ENCODE data around the gene HIPK4. TPM values are rescaled to one million over a fixed set of nuclear protein-coding genes. Genes with fewer than 3 reads are reported as not detected.

The HIPK4 gene
- total RNA-seq, 1 donor from 2014 or later: not detected

GRCh38 chr19:40362160-40362559 lies 27.8 kb downstream of the HIPK4 start:
- Mint-ChIP-seq H3K27ac (no peak overlapping the region), H3K9me3 (no peaks in the 10 kb centered on the region), H3K4me3 (no peak overlapping the region), H3K36me3 (ENCODE audit: low read depth) (peaks cover 6% of the 10 kb centered on the region), H3K4me1 (ENCODE audit: low read depth) (peaks cover 19% of the 10 kb centered on the region), H3K27me3 (ENCODE audit: insufficient read depth) (no peaks in the 10 kb centered on the region)
- intact Hi-C loops (cut with micrococcal nuclease): no loop called here
- DNase-seq (ENCODE audit: low spot score): no peak

- Mint-ChIP-seq H3K36me3 (ENCODE audit: low read depth) (peaks cover 4% of the 10 kb centered on the region), H3K27ac (no peak overlapping the region), H3K27me3 (ENCODE audit: insufficient read depth) (no peaks in the 10 kb centered on the region), H3K4me1 (ENCODE audit: low read depth) (peaks cover 24% of the 10 kb centered on the region), H3K4me3 (no peak overlapping the region), H3K9me3 (no peaks in the 10 kb centered on the region)
- no peak for DNase-seq (ENCODE audit: low spot score)
- intact Hi-C loops (cut with micrococcal nuclease): no loop called here
Measured at GRCh38 chr19:40360708-40361241, 29.2 kb downstream of the HIPK4 start.

GRCh38 chr19:40360020-40360707 lies 29.8 kb downstream of the HIPK4 start:
- DNase-seq (ENCODE audit: low spot score): no peak
- intact Hi-C loops (cut with micrococcal nuclease): no loop called here
- Mint-ChIP-seq H3K27me3 (ENCODE audit: insufficient read depth) (no peaks in the 10 kb centered on the region), H3K9me3 (no peaks in the 10 kb centered on the region), H3K36me3 (ENCODE audit: low read depth) (peaks cover 4% of the 10 kb centered on the region), H3K4me1 (ENCODE audit: low read depth) (peaks cover 22% of the 10 kb centered on the region), H3K4me3 (no peak overlapping the region), H3K27ac (no peak overlapping the region)

GRCh38 chr19:40358773-40359172 lies 31.2 kb downstream of the HIPK4 start:
- H3K9me3 Mint-ChIP-seq: no peaks in the 10 kb centered on the region
- intact Hi-C loops (cut with micrococcal nuclease): no loop called here
- no peak for DNase-seq (ENCODE audit: low spot score)
- H3K27ac Mint-ChIP-seq: no peak overlapping the region
- peaks cover 2% of the 10 kb centered on the region for H3K36me3 Mint-ChIP-seq (ENCODE audit: low read depth)
- H3K4me3 Mint-ChIP-seq: no peak overlapping the region
- no peaks in the 10 kb centered on the region for H3K27me3 Mint-ChIP-seq (ENCODE audit: insufficient read depth)
- peaks cover 18% of the 10 kb centered on the region for H3K4me1 Mint-ChIP-seq (ENCODE audit: low read depth)

- intact Hi-C loops (cut with micrococcal nuclease): no loop called here
- DNase-seq (ENCODE audit: low spot score): no peak
- Mint-ChIP-seq H3K27me3 (ENCODE audit: insufficient read depth) (no peaks in the 10 kb centered on the region), H3K9me3 (no peaks in the 10 kb centered on the region), H3K4me1 (ENCODE audit: low read depth) (peaks cover 12% of the 10 kb centered on the region), H3K27ac (no peak overlapping the region), H3K36me3 (ENCODE audit: low read depth) (peaks cover 2% of the 10 kb centered on the region), H3K4me3 (no peak overlapping the region)
Measured at GRCh38 chr19:40357640-40358039, 32.3 kb downstream of the HIPK4 start.

GRCh38 chr19:40356681-40357595 lies 33.0 kb downstream of the HIPK4 start:
- H3K36me3 Mint-ChIP-seq (ENCODE audit: low read depth): peaks cover 2% of the 10 kb centered on the region
- intact Hi-C loops (cut with micrococcal nuclease): no loop called here
- H3K27me3 Mint-ChIP-seq (ENCODE audit: insufficient read depth): no peaks in the 10 kb centered on the region
- no peak for DNase-seq (ENCODE audit: low spot score)
- H3K4me1 Mint-ChIP-seq (ENCODE audit: low read depth): peaks cover 12% of the 10 kb centered on the region
- H3K9me3 Mint-ChIP-seq: no peaks in the 10 kb centered on the region
- H3K27ac Mint-ChIP-seq: no peak overlapping the region
- H3K4me3 Mint-ChIP-seq: no peak overlapping the region

- intact Hi-C loops (cut with micrococcal nuclease): no loop called here
- no peak for DNase-seq (ENCODE audit: low spot score)
- Mint-ChIP-seq H3K9me3 (no peaks in the 10 kb centered on the region), H3K36me3 (ENCODE audit: low read depth) (no peaks in the 10 kb centered on the region), H3K27ac (no peak overlapping the region), H3K4me1 (ENCODE audit: low read depth) (peaks cover 12% of the 10 kb centered on the region), H3K27me3 (ENCODE audit: insufficient read depth) (no peaks in the 10 kb centered on the region), H3K4me3 (no peak overlapping the region)
Measured at GRCh38 chr19:40355975-40356680, 33.9 kb downstream of the HIPK4 start.

GRCh38 chr19:40348961-40349507 lies 40.9 kb downstream of the HIPK4 start:
- DNase-seq (ENCODE audit: low spot score): no peak
- peak overlapping the region; percentile 97 for H3K4me3 Mint-ChIP-seq
- H3K27ac Mint-ChIP-seq: peak overlapping the region; percentile 95
- H3K27me3 Mint-ChIP-seq (ENCODE audit: insufficient read depth): peaks cover 2% of the 10 kb centered on the region
- no peaks in the 10 kb centered on the region for H3K36me3 Mint-ChIP-seq (ENCODE audit: low read depth)
- intact Hi-C loops (cut with micrococcal nuclease): loop anchor here (1.0 to 5.0 kb wide), 9 partner anchors 54 to 1003 kb away; partner anchors contain the start of genes AKT2, BLVRB, COQ8B and ITPKC
- H3K9me3 Mint-ChIP-seq: no peaks in the 10 kb centered on the region
- H3K4me1 Mint-ChIP-seq (ENCODE audit: low read depth): peaks cover 21% of the 10 kb centered on the region

- DNase-seq (ENCODE audit: low spot score): peak; percentile 99
- peak within 1 kb of the TSS; percentile 97 for H3K4me3 Mint-ChIP-seq
- peaks cover 2% of the 10 kb centered on the region for H3K27me3 Mint-ChIP-seq (ENCODE audit: insufficient read depth)
- intact Hi-C loops (cut with micrococcal nuclease): loop anchor here (1.0 to 5.0 kb wide), 9 partner anchors 55 to 1004 kb away; partner anchors contain the start of genes AKT2, BLVRB, COQ8B and ITPKC
- peaks cover 21% of the 10 kb centered on the region for H3K4me1 Mint-ChIP-seq (ENCODE audit: low read depth)
- no peaks in the 10 kb centered on the region for H3K9me3 Mint-ChIP-seq
- peak within 1 kb of the TSS; percentile 95 for H3K27ac Mint-ChIP-seq
- H3K36me3 Mint-ChIP-seq (ENCODE audit: low read depth): no peaks in the 10 kb centered on the region
Measured at GRCh38 chr19:40348125-40348913, 41.7 kb downstream of the HIPK4 start, which contains the start of the genes C19orf47 and PLD3. C19orf47 (minus strand) TSS chr19:40348397; CDS start chr19:40341857, 6,540 bp downstream. PLD3 (plus strand) TSS chr19:40348695; CDS start chr19:40366484, 17,789 bp downstream.

- intact Hi-C loops (cut with micrococcal nuclease): no loop called here
Measured at GRCh38 chr19:40344422-40344821, 45.6 kb downstream of the HIPK4 start.

GRCh38 chr19:40342644-40343311 lies 47.2 kb downstream of the HIPK4 start:
- peaks cover 6% of the 10 kb centered on the region for H3K36me3 Mint-ChIP-seq (ENCODE audit: low read depth)
- peak overlapping the region; percentile 10 for H3K27ac Mint-ChIP-seq
- no peaks in the 10 kb centered on the region for H3K9me3 Mint-ChIP-seq
- H3K4me3 Mint-ChIP-seq: no peak overlapping the region
- no peaks in the 10 kb centered on the region for H3K27me3 Mint-ChIP-seq (ENCODE audit: insufficient read depth)
- DNase-seq (ENCODE audit: low spot score): no peak
- intact Hi-C loops (cut with micrococcal nuclease): no loop called here
- peaks cover 10% of the 10 kb centered on the region for H3K4me1 Mint-ChIP-seq (ENCODE audit: low read depth)

More at GRCh38 chr19:40344422-40344821, 45.6 kb downstream of the HIPK4 start:
- Mint-ChIP-seq H3K4me1 (ENCODE audit: low read depth) (peaks cover 19% of the 10 kb centered on the region), H3K9me3 (no peaks in the 10 kb centered on the region), H3K4me3 (no peak overlapping the region), H3K27me3 (ENCODE audit: insufficient read depth) (peaks cover 2% of the 10 kb centered on the region), H3K36me3 (ENCODE audit: low read depth) (peaks cover 3% of the 10 kb centered on the region), H3K27ac (no peak overlapping the region)
- no peak for DNase-seq (ENCODE audit: low spot score)
